ENCODE measurements around the gene C19orf25. TPM values are rescaled to one million over a fixed set of nuclear protein-coding genes. Genes with fewer than 3 reads are reported as not detected.

The C19orf25 gene
- total RNA-seq, 2 donors from 2014 or later, result 54.0 to 93.0 TPM

DNA sequence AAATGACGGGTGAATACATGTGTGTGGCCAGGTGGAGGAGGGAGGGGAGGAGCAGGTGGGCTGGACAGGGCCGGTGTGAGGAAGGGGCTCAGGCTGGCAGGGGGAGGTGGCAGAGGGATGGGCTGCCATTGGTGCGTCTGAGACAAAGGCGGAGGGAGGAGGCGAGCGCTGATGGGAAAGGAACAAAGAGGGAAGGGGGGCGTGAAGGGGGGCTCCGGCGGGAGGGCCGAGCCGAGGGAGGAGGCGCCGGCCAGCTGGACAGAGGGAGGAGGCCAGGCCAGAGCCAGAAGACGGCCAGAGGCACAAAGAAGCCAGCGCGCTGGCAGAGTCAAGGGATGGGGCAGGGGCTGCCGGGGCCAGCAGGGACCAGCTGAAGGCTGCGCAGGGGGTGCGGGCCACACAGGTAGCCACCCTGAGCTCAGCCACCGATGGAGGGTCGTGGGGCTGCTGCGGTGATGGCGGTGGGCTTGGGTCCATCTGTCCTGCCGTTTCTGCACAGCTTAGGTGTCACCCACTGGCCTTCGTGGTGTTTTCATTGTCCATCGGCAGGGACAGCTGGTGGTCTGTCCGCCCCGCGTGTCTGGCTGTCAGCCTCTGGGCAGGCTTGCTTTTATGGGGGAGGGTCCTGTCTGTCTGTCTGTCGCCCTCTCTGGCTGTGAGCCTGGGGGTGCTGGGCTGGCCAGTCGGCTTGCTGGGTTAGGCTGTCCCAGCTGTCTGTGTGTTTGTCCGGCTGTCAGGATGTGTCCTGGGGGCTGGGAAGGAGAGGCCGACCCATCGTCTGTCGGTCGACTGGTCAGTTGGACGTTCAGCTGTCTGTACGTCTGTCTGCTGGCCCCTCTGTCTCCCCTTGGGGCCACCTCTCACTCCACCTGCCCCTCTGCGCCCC, 26.9 kb downstream of the C19orf25 start:
- Histone ChIP-seq H3K9me3 (no peaks in the 10 kb centered on the region), H3K4me1 (replicated peaks) (peaks cover 4% of the 10 kb centered on the region), H3K36me3 (no peaks in the 10 kb centered on the region), H3K27ac (no peak overlapping the region), H3K4me3 (no peak overlapping the region), H3K27me3 (replicated peaks; ENCODE audit: insufficient read depth) (peaks cover 62% of the 10 kb centered on the region)
- intact Hi-C loops (cut with DNase I), result no loop called here
- TF ChIP-seq POLR2AphosphoS5 (IDR thresholded peaks at IDR 0.05) (no peak), POLR2A (IDR thresholded peaks at IDR 0.05) (no peak)
- TF ChIP-seq, protein P1, sequence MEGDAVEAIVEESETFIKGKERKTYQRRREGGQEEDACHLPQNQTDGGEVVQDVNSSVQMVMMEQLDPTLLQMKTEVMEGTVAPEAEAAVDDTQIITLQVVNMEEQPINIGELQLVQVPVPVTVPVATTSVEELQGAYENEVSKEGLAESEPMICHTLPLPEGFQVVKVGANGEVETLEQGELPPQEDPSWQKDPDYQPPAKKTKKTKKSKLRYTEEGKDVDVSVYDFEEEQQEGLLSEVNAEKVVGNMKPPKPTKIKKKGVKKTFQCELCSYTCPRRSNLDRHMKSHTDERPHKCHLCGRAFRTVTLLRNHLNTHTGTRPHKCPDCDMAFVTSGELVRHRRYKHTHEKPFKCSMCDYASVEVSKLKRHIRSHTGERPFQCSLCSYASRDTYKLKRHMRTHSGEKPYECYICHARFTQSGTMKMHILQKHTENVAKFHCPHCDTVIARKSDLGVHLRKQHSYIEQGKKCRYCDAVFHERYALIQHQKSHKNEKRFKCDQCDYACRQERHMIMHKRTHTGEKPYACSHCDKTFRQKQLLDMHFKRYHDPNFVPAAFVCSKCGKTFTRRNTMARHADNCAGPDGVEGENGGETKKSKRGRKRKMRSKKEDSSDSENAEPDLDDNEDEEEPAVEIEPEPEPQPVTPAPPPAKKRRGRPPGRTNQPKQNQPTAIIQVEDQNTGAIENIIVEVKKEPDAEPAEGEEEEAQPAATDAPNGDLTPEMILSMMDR (IDR thresholded peaks at IDR 0.05), result no peak
- no peak for DNase-seq (ENCODE audit: low spot score)
- WGBS, result 27% methylated on average over 31 of the region's 39 CpGs

DNA sequence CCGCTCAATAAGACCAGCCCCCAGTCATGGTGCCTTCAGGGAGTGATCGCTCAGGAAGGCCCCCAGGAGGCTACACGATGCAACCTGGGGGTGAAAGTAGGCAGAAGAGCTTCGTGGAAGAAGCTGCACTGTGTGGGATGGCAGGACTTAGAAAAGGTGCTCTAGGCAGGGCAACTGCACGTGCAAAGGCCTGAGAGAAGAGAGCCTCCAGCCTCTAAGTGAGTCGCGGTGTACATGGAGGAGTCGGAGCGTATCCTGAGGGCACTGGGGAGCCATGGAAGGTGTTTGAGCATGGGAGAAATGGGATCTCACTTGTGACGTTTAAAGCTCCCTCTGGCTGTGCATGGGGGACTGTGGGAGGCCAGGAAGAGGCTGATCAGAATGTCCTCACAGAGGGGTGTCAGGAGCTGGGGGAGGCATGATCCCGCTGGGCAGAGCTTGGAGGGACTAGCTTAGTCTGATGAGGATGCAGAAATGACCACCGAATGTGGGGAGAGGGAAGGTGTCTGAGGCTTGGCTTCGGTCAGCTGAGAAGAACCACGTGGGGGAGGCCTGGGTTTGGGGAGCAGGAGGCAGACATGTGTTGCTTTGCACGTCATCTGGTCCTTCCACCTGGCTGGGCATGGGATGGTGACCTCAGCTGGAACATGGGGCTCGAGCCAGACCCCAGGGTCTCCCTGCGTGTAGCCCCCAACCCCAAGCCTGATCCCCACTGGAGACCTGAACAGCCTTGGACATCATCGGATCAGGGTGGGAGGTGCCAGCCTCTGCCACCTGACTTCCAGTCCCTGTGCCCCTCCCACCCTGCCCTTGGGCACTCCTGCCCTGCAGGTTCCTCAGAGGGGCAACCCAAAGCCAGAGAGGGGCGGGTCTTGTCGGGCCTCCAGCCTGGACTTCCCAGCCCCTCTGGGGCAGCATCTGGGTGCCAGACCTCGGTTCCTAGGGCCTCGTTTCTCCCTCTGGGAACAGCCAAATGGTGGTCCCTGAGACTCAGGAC, 28.0 kb downstream of the C19orf25 start:
- Histone ChIP-seq H3K9me3 (no peaks in the 10 kb centered on the region), H3K4me3 (no peak overlapping the region), H3K27ac (no peak overlapping the region), H3K4me1 (replicated peaks) (peaks cover 4% of the 10 kb centered on the region), H3K36me3 (no peaks in the 10 kb centered on the region), H3K27me3 (replicated peaks; ENCODE audit: insufficient read depth) (peaks cover 62% of the 10 kb centered on the region)
- intact Hi-C loops (cut with DNase I), result no loop called here
- no peak for DNase-seq (ENCODE audit: low spot score)
- WGBS, result 54% methylated on average over 22 of the region's 22 CpGs
- no peak for TF ChIP-seq POLR2AphosphoS5 (IDR thresholded peaks at IDR 0.05)
- TF ChIP-seq POLR2A (IDR thresholded peaks at IDR 0.05), result no peak
- TF ChIP-seq, protein P1 (IDR thresholded peaks at IDR 0.05), result no peak

DNA sequence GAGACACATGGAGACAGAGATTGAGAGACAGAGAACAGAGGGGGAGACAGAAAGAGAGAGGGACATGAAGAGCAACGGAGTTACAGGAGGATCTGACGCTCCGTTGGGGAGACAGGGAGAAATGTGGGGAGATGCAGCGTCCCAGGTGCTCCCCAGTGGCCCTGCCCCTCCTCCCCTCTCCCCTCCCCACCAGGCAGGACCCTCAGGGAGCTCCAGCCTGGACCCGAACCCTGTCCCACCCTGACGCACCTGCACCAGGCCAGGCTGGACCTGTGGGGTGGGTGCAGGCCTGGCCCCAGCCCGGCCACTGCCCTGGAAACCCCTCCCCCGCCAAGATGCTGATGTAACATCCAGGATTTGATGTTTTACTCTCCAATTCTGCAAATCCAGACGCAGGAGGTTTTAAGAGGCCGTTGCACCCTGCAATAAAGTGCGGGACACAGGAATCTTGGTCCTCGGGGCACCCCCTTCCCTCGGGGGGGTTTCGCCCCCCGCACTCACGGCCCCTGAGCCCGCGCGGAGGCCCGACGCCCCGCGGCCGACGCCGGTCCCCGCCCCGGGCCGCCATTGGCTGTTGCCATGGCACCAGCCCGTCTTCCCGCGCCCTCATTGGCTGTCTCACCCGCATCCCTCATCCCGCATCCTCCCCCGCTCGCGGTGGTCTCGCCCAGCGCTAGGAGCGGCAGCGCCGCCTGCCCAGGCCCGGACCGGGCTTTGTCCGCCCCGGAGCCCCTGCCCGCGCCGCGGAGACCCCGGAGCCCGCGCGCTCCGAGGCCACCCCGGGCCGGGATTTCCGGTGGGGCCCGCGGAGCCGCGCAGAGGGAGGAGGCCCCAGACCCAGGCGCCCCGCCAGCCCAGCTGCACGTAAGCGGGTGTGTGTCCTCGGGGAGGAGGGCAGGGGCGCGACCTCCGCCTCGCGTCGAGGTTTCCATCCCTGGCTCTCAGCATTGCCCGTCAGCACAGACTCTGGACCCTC, 29.3 kb downstream of the C19orf25 start, which contains the start of gene APC2:
APC2 (plus strand) TSS at position 655 of the 976 bp plus-strand sequence. CDS start 2,881 bp downstream, outside the sequence.
- TF ChIP-seq, protein P1 (IDR thresholded peaks at IDR 0.05), result no peak
- Histone ChIP-seq H3K36me3 (no peaks in the 10 kb centered on the region), H3K27me3 (replicated peaks; ENCODE audit: insufficient read depth) (peaks cover 57% of the 10 kb centered on the region), H3K27ac (no peak within 1 kb of the TSS), H3K9me3 (no peaks in the 10 kb centered on the region), H3K4me1 (replicated peaks) (peaks cover 5% of the 10 kb centered on the region), H3K4me3 (no peak within 1 kb of the TSS)
- intact Hi-C loops (cut with DNase I), result no loop called here
- DNase-seq (ENCODE audit: low spot score), result no peak
- WGBS, result 3% methylated on average over 74 of the region's 74 CpGs

DNA sequence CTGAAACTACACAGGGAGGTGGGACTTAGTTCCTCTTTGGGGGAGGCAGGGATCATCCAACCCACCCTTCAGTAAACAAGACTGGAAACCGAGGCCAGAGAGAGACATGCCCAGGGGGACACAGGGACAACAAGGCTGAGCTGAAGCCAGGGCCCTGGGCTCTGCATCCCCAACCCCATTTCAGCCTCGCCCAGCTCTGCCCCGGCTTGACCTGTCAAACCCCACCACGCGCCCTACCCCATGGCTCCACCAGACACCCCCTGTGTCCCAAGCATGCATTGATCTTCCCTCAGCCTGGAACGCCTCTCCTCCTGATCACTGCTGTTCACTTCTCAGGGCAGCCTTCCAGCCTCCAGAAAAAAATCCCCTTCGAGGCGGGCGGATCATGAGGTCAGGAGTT, 31.1 kb downstream of the C19orf25 start:
- intact Hi-C loops (cut with DNase I), result no loop called here
- H3K4me1 ChIP-seq (replicated peaks), result peaks cover 5% of the 10 kb centered on the region
- no peak for DNase-seq (ENCODE audit: low spot score)
- no peak overlapping the region for H3K4me3 ChIP-seq
- no peaks in the 10 kb centered on the region for H3K9me3 ChIP-seq
- TF ChIP-seq POLR2AphosphoS5 (IDR thresholded peaks at IDR 0.05) (no peak), POLR2A (IDR thresholded peaks at IDR 0.05) (no peak)
- TF ChIP-seq, protein P1 (IDR thresholded peaks at IDR 0.05), result no peak
- no peaks in the 10 kb centered on the region for H3K36me3 ChIP-seq
- no peak overlapping the region for H3K27ac ChIP-seq
- WGBS, result 84% methylated on average over 9 of the region's 9 CpGs
- peaks cover 53% of the 10 kb centered on the region for H3K27me3 ChIP-seq (replicated peaks; ENCODE audit: insufficient read depth)

Data from prostate gland (tissue), 2 donors.